Skeletal muscle tissue (tissue), 4 donors: Measurements from ENCODE around the gene ASPRV1. TPM values are rescaled to one million over a fixed set of nuclear protein-coding genes. Genes with fewer than 3 reads are reported as not detected.

Experiments used
- H3K27ac ChIP-seq: one replicate; pipeline ENCODE4 v1.7.0; 2013; ENCODE audit warnings: mild to moderate bottlenecking, low read depth, low read length, inconsistent platforms
- H3K27me3 ChIP-seq, 3 donors: one replicate each; pipeline ENCODE4 v1.7.0; 2013; ENCODE audit warnings: low read length in 3 of 3; ENCODE audit not compliant: control insufficient read depth in 3 of 3, insufficient read depth in 3 of 3
- H3K36me3 ChIP-seq, 3 donors: one replicate each; pipeline ENCODE4 v1.7.0; 2013; ENCODE audit warnings: low read length in 3 of 3; ENCODE audit not compliant: control insufficient read depth in 3 of 3, insufficient read depth in 3 of 3
- H3K4me1 ChIP-seq, 3 donors: one replicate each; pipeline ENCODE4 v1.7.0; 2013; ENCODE audit warnings: low read length in 3 of 3, mild to moderate bottlenecking in 3 of 3; ENCODE audit not compliant: control insufficient read depth in 3 of 3, insufficient read depth in 3 of 3
- H3K4me3 ChIP-seq, 3 donors: one replicate each; pipeline ENCODE4 v1.7.0; 2013; ENCODE audit warnings: low read length in 3 of 3
- H3K9ac ChIP-seq, 3 donors: one replicate each; pipeline ENCODE4 v1.7.0; 2013; ENCODE audit warnings: low read length in 3 of 3, mild to moderate bottlenecking in 3 of 3, moderate library complexity in 2 of 3, low read depth in 1 of 3
- H3K9me3 ChIP-seq, 3 donors: one replicate each; pipeline ENCODE4 v1.7.0; 2013; ENCODE audit warnings: low read length in 3 of 3; ENCODE audit not compliant: control insufficient read depth in 3 of 3
- total RNA-seq: library from RNA; depleted of rRNA; stranded (reverse); fragments of >200 nt; gene quantifications from one replicate; pipeline ENCODE4 v1.2.3, GENCODE V29; 2014
- donor health status: Osteomylitis.

The ASPRV1 gene
- total RNA-seq, 1 donor from 2014 or later: 1.6 TPM

DNA sequence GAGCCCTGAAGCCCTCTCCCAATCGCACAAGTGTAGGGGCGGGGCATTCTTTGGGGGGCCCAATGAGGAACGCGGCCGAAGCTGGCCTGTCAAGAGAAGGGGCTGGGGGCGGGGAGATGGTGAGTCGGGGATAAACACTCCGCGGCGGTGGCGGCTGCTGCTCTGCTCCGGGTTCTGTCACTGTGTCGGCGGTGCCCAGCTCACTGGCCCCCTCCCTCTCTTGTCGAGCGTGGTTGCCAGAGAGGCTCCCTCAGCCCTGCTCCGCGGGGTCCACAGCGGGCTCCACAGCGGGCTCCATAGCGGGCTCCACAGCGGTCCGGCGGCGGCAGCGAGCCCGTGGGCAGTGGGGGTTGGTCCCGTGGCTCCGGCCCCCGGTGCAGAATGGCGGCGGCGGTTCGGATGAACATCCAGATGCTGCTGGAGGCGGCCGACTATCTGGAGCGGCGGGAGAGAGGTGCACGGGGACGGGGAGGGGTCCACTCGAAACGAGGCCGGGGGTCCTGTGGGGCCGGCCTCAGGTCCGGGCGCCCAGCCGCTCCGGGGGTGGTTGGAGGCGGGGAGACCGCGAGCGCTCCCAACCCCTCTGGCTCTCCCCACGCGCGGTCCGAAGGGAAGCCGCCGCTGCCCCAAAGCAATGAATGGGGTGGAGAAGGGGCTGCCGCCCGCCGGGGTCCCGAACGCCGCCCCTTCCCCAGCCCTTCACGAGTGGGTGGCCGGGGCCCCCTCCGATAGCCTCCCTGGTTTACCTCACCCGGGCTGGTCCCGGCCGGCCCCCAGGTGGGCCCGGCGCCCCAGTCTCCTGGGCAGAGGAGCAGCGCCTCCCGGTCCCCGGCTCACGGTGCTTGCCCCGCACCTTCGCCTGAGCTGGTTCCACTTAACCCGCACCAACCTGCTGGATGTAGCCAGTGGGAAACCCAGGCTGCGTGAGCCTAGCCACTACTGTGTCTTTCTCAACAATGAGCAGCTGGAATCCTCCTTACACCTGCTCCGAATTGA is 46.2 kb downstream of the ASPRV1 start, which contains the start of gene MXD1:
Gene MXD1, plus strand, starts transcription at position 160 of the 996 bp plus-strand sequence. Its CDS starts 222 bp downstream, at position 382.
- Histone ChIP-seq H3K4me3 (peak within 1 kb of the TSS; percentile 75 to 89 (median 82)), H3K36me3 (peaks cover 5 to 15% (median 9%) of the 10 kb centered on the region in 3 donors), H3K9me3 (no peaks in the 10 kb centered on the region), H3K4me1 (peaks cover 11 to 22% (median 16%) of the 10 kb centered on the region in 3 donors), H3K27me3 (no peaks in the 10 kb centered on the region), H3K27ac (peak within 1 kb of the TSS; percentile 95), H3K9ac (peak within 1 kb of the TSS; percentile 80 to 91 (median 91))

GRCh38 chr2:69914164-69914949 is 47.1 kb downstream of the ASPRV1 start:
- Histone ChIP-seq H3K9me3 (no peaks in the 10 kb centered on the region), H3K4me1 (peaks cover 11 to 22% (median 16%) of the 10 kb centered on the region in 3 donors), H3K4me3 (peak overlapping the region; percentile 75 to 89 (median 77)), H3K36me3 (peaks cover 5 to 18% (median 5%) of the 10 kb centered on the region in 3 donors), H3K27me3 (no peaks in the 10 kb centered on the region), H3K27ac (peak overlapping the region; percentile 95), H3K9ac (peak overlapping the region; percentile 79 to 91 (median 90))

- Histone ChIP-seq H3K27me3 (no peaks in the 10 kb centered on the region), H3K4me3 (no peak overlapping the region), H3K27ac (peak overlapping the region; percentile 46), H3K9ac (no peak overlapping the region), H3K4me1 (peaks cover 11 to 19% (median 14%) of the 10 kb centered on the region in 3 donors), H3K36me3 (peaks cover 9 to 35% (median 12%) of the 10 kb centered on the region in 3 donors), H3K9me3 (no peaks in the 10 kb centered on the region)
Observed at GRCh38 chr2:69911985-69912563, 49.4 kb downstream of the ASPRV1 start.

Other genes starting within 250 kb of the ASPRV1 start
- 18.8 TPM for gene ANXA4, start 219.5 kb downstream of the ASPRV1 start, total RNA-seq
- 7.8 TPM for gene GMCL1, start 132.0 kb downstream of the ASPRV1 start, total RNA-seq
- gene SNRNP27, start 67.7 kb downstream of the ASPRV1 start, total RNA-seq: 31.8 TPM
- 2.1 TPM for gene MXD1, start 46.5 kb downstream of the ASPRV1 start, total RNA-seq
- gene PCBP1, start 125.8 kb upstream of the ASPRV1 start, total RNA-seq: 45.4 TPM
- 19.8 TPM for gene C2orf42, start 229.4 kb upstream of the ASPRV1 start, total RNA-seq